ENCODE data around the gene HDAC11. TPM values are rescaled to one million over a fixed set of nuclear protein-coding genes. Genes with fewer than 3 reads are reported as not detected.

Gene HDAC11
- total RNA-seq, 1 experiment from 2014 or later, result 12.0 TPM

DNA sequence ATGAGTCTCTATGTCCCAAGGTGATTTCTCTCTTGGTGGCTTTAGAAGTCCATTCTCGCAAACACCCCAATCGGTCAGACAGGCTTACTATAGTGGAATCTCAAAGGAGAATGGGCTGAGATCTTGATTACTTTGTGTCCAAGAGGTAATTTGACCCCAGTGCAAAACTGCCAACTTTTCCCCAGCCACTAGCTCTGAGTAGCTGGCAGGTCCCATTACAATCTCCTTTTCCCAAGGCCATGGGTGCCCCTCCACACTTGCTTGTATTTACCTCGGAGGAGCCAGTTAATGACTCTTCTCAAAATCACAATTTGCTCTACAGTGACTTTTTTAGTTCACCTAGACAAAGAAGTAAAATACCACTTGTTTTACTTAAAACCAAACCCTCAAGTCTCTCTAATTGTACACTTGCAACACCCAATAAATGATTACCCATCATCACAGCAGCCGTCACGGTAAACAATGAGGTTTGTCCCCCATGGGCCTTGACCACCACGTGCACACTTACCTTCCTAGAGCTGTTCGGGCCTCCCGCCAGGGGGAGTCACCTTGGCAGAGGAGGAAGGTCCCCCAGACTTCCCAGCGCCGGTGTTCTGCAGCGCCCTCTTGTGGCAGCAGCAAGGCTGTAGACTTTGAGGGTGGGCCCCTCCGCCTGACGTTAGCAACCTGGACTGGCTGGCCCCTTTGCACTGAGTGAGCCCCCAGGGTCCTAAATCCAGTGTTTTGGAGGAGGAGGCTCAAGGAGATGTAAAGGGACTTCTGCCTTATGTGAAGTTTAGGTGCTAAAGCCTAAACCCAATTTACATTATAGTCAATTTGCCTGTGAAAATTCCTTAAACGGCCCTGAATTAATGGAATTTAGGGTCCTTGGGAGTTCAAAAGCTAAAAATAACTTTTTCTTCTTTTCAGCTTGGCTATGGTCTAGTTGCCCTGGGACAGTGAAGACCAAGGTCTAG, 18.7 kb upstream of the HDAC11 start (continued):
- TF ChIP-seq, protein P1, sequence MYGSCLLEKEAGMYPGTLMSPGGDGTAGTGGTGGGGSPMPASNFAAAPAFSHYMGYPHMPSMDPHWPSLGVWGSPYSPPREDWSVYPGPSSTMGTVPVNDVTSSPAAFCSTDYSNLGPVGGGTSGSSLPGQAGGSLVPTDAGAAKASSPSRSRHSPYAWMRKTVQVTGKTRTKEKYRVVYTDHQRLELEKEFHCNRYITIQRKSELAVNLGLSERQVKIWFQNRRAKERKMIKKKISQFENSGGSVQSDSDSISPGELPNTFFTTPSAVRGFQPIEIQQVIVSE (CRISPR knock-in tag; IDR thresholded peaks at IDR 0.05; ENCODE audit: borderline replicate concordance), result no peak
- TF ChIP-seq, protein P2, sequence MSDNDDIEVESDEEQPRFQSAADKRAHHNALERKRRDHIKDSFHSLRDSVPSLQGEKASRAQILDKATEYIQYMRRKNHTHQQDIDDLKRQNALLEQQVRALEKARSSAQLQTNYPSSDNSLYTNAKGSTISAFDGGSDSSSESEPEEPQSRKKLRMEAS (CRISPR knock-in tag; IDR thresholded peaks at IDR 0.05), result peak; percentile 97
- TF ChIP-seq NFYB (CRISPR knock-in tag; conservative IDR thresholded peaks at IDR 0.05; ENCODE audit: low read depth) (no peak), ZNF423 (CRISPR knock-in tag; IDR thresholded peaks at IDR 0.05) (no peak), FOXJ3 (CRISPR knock-in tag; IDR thresholded peaks at IDR 0.05; ENCODE audit: borderline replicate concordance) (no peak), OVOL2 (CRISPR knock-in tag; IDR thresholded peaks at IDR 0.05; ENCODE audit: borderline replicate concordance) (no peak), SOX15 (CRISPR knock-in tag; IDR thresholded peaks at IDR 0.05) (no peak), ZNF263 (CRISPR knock-in tag; IDR thresholded peaks at IDR 0.05; ENCODE audit: low read depth) (no peak), JUN (CRISPR knock-in tag; IDR thresholded peaks at IDR 0.05) (no peak), NFATC4 (CRISPR knock-in tag; IDR thresholded peaks at IDR 0.05) (no peak), SP1 (CRISPR knock-in tag; conservative IDR thresholded peaks at IDR 0.05) (peak; percentile 70), MXD4 (CRISPR knock-in tag; IDR thresholded peaks at IDR 0.05; ENCODE audit: borderline replicate concordance) (no peak), IRF2 (CRISPR knock-in tag; IDR thresholded peaks at IDR 0.05; ENCODE audit: borderline replicate concordance, low read depth) (no peak), ZBTB21 (CRISPR knock-in tag; IDR thresholded peaks at IDR 0.05; ENCODE audit: borderline replicate concordance) (no peak), CBFB (CRISPR knock-in tag; IDR thresholded peaks at IDR 0.05; ENCODE audit: low read depth) (no peak), HMGA2 (CRISPR knock-in tag; IDR thresholded peaks at IDR 0.05) (no peak), ZNF416 (CRISPR knock-in tag; IDR thresholded peaks at IDR 0.05) (no peak), ZNF317 (CRISPR knock-in tag; IDR thresholded peaks at IDR 0.05; ENCODE audit: borderline replicate concordance, low read depth) (no peak), TEAD1 (CRISPR knock-in tag; IDR thresholded peaks at IDR 0.05) (peak; percentile 63; the same call in 1 of the 2 replicates), EMX1 (CRISPR knock-in tag; IDR thresholded peaks at IDR 0.05) (no peak)
- TF ChIP-seq, protein P3, sequence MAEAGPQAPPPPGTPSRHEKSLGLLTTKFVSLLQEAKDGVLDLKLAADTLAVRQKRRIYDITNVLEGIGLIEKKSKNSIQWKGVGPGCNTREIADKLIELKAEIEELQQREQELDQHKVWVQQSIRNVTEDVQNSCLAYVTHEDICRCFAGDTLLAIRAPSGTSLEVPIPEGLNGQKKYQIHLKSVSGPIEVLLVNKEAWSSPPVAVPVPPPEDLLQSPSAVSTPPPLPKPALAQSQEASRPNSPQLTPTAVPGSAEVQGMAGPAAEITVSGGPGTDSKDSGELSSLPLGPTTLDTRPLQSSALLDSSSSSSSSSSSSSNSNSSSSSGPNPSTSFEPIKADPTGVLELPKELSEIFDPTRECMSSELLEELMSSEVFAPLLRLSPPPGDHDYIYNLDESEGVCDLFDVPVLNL (CRISPR knock-in tag; IDR thresholded peaks at IDR 0.05; ENCODE audit: borderline replicate concordance, low read depth), result no peak
- TF ChIP-seq, protein P4, sequence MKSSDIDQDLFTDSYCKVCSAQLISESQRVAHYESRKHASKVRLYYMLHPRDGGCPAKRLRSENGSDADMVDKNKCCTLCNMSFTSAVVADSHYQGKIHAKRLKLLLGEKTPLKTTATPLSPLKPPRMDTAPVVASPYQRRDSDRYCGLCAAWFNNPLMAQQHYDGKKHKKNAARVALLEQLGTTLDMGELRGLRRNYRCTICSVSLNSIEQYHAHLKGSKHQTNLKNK (CRISPR knock-in tag; IDR thresholded peaks at IDR 0.05), result no peak
- TF ChIP-seq, protein P5, sequence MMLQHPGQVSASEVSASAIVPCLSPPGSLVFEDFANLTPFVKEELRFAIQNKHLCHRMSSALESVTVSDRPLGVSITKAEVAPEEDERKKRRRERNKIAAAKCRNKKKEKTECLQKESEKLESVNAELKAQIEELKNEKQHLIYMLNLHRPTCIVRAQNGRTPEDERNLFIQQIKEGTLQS (CRISPR knock-in tag; conservative IDR thresholded peaks at IDR 0.05), result no peak
- TF ChIP-seq, protein P6, sequence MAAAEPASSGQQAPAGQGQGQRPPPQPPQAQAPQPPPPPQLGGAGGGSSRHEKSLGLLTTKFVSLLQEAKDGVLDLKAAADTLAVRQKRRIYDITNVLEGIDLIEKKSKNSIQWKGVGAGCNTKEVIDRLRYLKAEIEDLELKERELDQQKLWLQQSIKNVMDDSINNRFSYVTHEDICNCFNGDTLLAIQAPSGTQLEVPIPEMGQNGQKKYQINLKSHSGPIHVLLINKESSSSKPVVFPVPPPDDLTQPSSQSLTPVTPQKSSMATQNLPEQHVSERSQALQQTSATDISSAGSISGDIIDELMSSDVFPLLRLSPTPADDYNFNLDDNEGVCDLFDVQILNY (CRISPR knock-in tag; IDR thresholded peaks at IDR 0.05), result peak; percentile 73; the same call in 1 of the 2 replicates
- TF ChIP-seq, protein P7, sequence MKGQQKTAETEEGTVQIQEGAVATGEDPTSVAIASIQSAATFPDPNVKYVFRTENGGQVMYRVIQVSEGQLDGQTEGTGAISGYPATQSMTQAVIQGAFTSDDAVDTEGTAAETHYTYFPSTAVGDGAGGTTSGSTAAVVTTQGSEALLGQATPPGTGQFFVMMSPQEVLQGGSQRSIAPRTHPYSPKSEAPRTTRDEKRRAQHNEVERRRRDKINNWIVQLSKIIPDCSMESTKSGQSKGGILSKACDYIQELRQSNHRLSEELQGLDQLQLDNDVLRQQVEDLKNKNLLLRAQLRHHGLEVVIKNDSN (CRISPR knock-in tag; IDR thresholded peaks at IDR 0.05), result peak; percentile 78; the same call in 1 of the 2 replicates
- TF ChIP-seq, protein P8, sequence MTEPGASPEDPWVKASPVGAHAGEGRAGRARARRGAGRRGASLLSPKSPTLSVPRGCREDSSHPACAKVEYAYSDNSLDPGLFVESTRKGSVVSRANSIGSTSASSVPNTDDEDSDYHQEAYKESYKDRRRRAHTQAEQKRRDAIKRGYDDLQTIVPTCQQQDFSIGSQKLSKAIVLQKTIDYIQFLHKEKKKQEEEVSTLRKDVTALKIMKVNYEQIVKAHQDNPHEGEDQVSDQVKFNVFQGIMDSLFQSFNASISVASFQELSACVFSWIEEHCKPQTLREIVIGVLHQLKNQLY (CRISPR knock-in tag; IDR thresholded peaks at IDR 0.05), result no peak
- TF ChIP-seq, protein P9, sequence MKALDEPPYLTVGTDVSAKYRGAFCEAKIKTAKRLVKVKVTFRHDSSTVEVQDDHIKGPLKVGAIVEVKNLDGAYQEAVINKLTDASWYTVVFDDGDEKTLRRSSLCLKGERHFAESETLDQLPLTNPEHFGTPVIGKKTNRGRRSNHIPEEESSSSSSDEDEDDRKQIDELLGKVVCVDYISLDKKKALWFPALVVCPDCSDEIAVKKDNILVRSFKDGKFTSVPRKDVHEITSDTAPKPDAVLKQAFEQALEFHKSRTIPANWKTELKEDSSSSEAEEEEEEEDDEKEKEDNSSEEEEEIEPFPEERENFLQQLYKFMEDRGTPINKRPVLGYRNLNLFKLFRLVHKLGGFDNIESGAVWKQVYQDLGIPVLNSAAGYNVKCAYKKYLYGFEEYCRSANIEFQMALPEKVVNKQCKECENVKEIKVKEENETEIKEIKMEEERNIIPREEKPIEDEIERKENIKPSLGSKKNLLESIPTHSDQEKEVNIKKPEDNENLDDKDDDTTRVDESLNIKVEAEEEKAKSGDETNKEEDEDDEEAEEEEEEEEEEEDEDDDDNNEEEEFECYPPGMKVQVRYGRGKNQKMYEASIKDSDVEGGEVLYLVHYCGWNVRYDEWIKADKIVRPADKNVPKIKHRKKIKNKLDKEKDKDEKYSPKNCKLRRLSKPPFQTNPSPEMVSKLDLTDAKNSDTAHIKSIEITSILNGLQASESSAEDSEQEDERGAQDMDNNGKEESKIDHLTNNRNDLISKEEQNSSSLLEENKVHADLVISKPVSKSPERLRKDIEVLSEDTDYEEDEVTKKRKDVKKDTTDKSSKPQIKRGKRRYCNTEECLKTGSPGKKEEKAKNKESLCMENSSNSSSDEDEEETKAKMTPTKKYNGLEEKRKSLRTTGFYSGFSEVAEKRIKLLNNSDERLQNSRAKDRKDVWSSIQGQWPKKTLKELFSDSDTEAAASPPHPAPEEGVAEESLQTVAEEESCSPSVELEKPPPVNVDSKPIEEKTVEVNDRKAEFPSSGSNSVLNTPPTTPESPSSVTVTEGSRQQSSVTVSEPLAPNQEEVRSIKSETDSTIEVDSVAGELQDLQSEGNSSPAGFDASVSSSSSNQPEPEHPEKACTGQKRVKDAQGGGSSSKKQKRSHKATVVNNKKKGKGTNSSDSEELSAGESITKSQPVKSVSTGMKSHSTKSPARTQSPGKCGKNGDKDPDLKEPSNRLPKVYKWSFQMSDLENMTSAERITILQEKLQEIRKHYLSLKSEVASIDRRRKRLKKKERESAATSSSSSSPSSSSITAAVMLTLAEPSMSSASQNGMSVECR (CRISPR knock-in tag; IDR thresholded peaks at IDR 0.05; ENCODE audit: borderline replicate concordance), result peak; percentile 55; the same call in 1 of the 2 replicates
- TF ChIP-seq, protein P10, sequence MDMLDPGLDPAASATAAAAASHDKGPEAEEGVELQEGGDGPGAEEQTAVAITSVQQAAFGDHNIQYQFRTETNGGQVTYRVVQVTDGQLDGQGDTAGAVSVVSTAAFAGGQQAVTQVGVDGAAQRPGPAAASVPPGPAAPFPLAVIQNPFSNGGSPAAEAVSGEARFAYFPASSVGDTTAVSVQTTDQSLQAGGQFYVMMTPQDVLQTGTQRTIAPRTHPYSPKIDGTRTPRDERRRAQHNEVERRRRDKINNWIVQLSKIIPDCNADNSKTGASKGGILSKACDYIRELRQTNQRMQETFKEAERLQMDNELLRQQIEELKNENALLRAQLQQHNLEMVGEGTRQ (CRISPR knock-in tag; IDR thresholded peaks at IDR 0.05), result no peak; the same call in none of the 2 replicates
